WERI-Rb-1 (cell line): ENCODE data around the gene FHIP1A.

Experiments used
- DNase-seq: peaks from one replicate; pipeline ENCODE4 v3.0.0-alpha.2; 2020
- H3K27ac ChIP-seq: fragments of 250-450 bp; sonication (Bioruptor Pico); 2 replicates; pipeline ENCODE4 v1.5.1; 2020; ENCODE audit warnings: mild to moderate bottlenecking, moderate library complexity
- H3K27me3 ChIP-seq: fragments of 250-450 bp; sonication (Bioruptor Pico); 2 replicates; pipeline ENCODE4 v1.5.1; 2021; ENCODE audit warnings: mild to moderate bottlenecking, low read depth, moderate library complexity; ENCODE audit not compliant: insufficient read depth, severe bottlenecking
- H3K36me3 ChIP-seq: fragments of 250-450 bp; sonication (Bioruptor Pico); 2 replicates; pipeline ENCODE4 v1.5.1; 2020; ENCODE audit warnings: mild to moderate bottlenecking, moderate library complexity
- H3K4me3 ChIP-seq: 2 replicates; pipeline ENCODE4 v1.5.1; 2011; ENCODE audit warnings: low read depth, mild to moderate bottlenecking, control low read depth, low read length
- H3K9me3 ChIP-seq: fragments of 250-450 bp; sonication (Bioruptor Pico); 2 replicates; pipeline ENCODE4 v1.5.1; 2021; ENCODE audit warnings: mild to moderate bottlenecking, moderate library complexity; ENCODE audit not compliant: severe bottlenecking
- CTCF ChIP-seq: IDR thresholded peaks from 2 replicates; pipeline ENCODE4 v1.5.1; 2011; ENCODE audit warnings: low read depth, mild to moderate bottlenecking, control low read depth, inconsistent platforms, low read length

FHIP1A gene

GRCh38 chr4:151436093-151436518 lies 27.1 kb downstream of the FHIP1A start:
- TF ChIP-seq CTCF = no peak
- DNase-seq = no peak
- H3K4me3 ChIP-seq = no peak overlapping the region
- H3K27ac ChIP-seq = no peak overlapping the region
- no peaks in the 10 kb centered on the region for H3K27me3 ChIP-seq
- no peaks in the 10 kb centered on the region for H3K36me3 ChIP-seq
- no peaks in the 10 kb centered on the region for H3K9me3 ChIP-seq

GRCh38 chr4:151437505-151437904 lies 28.5 kb downstream of the FHIP1A start:
- no peaks in the 10 kb centered on the region for H3K9me3 ChIP-seq
- H3K36me3 ChIP-seq = no peaks in the 10 kb centered on the region
- H3K27me3 ChIP-seq = no peaks in the 10 kb centered on the region
- no peak overlapping the region for H3K27ac ChIP-seq
- DNase-seq = no peak
- no peak overlapping the region for H3K4me3 ChIP-seq
- TF ChIP-seq CTCF = no peak

DNA sequence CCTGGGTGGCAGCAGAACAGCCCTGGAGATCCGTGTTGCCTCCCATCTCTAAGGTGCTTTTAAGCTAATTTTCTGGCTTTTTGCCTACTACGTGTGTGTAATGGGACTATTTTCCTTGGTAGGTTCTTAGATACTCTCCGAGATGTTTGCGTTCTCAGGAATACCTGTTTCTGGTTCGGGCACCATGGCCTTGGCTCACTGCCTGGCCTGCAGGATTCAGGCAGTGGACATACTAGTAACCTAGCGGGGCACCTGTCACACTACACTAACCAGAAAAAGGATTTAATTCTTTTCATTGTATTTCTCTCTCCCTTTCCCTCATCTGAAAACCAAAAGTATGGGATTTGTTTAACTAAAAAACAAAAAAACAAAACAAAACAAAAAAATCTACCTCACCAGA lies 29.2 kb downstream of the FHIP1A start:
- no peak for DNase-seq
- TF ChIP-seq CTCF = no peak

DNA sequence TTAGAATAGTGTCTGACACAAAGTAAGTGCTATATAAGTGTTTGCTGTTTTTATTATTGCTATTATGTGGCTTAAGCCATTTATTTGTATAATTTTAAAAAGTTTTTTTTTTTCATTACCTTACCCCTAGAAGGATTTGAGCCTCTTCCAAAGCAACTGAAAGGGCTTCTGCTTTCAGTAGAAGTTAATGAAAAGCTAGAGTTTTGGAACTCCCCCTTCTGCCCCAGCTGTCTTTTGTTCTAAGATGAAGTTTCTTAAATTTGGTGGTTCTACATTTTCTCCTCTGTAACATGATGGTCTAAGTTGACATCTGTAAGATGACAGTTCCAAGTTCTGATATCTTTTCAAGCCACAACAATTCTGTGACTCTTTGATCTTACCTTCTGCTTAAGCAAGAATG lies 30.3 kb downstream of the FHIP1A start:
- Histone ChIP-seq H3K27ac (no peak overlapping the region), H3K9me3 (no peaks in the 10 kb centered on the region), H3K36me3 (no peaks in the 10 kb centered on the region), H3K27me3 (no peaks in the 10 kb centered on the region), H3K4me3 (no peak overlapping the region)
- no peak for DNase-seq
- no peak for TF ChIP-seq CTCF

More for the DNA sequence above, 29.2 kb downstream of the FHIP1A start:
- Histone ChIP-seq H3K4me3 (no peak overlapping the region), H3K27ac (no peak overlapping the region), H3K27me3 (no peaks in the 10 kb centered on the region), H3K9me3 (no peaks in the 10 kb centered on the region), H3K36me3 (no peaks in the 10 kb centered on the region)

GRCh38 chr4:151442002-151442401 lies 33.0 kb downstream of the FHIP1A start:
- Histone ChIP-seq H3K27me3 (no peaks in the 10 kb centered on the region), H3K27ac (no peak overlapping the region), H3K4me3 (no peak overlapping the region), H3K36me3 (no peaks in the 10 kb centered on the region), H3K9me3 (no peaks in the 10 kb centered on the region)
- no peak for DNase-seq
- no peak for TF ChIP-seq CTCF

GRCh38 chr4:151443247-151443646 lies 34.3 kb downstream of the FHIP1A start:
- TF ChIP-seq CTCF = no peak

More at GRCh38 chr4:151443247-151443646, 34.3 kb downstream of the FHIP1A start:
- DNase-seq = no peak
- no peak overlapping the region for H3K27ac ChIP-seq
- H3K27me3 ChIP-seq = no peaks in the 10 kb centered on the region
- H3K9me3 ChIP-seq = no peaks in the 10 kb centered on the region
- H3K36me3 ChIP-seq = no peaks in the 10 kb centered on the region
- H3K4me3 ChIP-seq = no peak overlapping the region
